CD4-positive, alpha-beta T cell treated with Interleukin-21 for 1 hour (primary cell): ENCODE measurements around the gene GSTP1.
"Not testable (repeated sequence)": the region's sequence is repeated elsewhere in the genome, so short reads cannot be mapped to it uniquely, and the experiment has no call there.

ENCODE experiments used
- DNase-seq: peaks from one replicate; pipeline ENCODE4 v3.0.0-alpha.2; 2020

Gene GSTP1

DNA sequence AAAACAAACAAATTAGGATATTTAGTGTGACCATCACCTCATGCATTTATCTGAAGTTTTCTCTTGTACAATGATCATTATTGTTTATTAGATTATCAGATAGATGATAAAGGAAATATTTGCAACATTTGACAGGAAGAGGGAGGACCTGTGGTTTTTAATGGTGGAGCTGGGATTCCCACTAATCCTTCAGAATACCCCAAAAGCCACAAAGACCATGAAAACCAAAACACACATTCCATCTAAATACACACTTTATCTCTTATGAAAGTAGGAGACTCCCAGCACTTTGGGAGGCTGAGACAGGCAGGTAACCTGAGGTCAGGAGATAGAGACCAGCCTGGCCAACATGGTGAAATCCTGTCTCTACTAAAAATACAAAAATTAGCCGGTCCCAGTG, 15.5 kb downstream of the GSTP1 start:
- no peak for DNase-seq

DNA sequence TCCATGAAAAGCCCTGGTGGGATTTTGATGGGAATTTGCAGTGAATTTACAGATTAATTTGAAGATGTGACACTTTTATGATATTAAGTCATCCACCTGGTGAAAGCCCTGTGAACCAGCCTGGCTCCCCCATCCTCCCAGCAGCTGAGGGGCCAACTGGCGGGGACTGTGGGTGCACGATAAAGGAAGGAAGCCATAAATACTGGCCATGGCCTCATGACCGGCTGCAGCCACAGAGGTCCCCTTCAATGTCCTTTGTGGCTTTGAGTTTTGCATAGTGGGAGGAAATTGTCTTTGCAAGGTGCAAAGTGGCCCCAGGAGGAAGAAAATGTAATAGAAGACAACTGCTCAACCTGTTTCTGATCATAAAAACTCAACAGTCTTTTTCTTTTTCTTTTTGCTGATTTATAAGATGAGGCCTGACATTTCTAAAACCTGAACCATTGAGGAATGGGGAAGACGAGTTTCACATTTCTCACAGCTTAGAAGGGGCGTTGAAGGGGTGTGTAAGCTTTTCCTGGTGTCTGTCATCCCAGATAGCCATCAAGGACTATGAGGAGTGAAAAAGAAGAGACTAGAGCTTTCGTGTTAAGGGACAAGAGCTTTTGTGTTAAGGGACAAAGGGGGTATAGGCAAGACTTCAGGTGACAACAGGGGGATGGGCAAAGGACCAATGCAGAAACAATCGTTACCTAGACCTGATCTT, 16.9 kb downstream of the GSTP1 start:
- DNase-seq: no peak

DNA sequence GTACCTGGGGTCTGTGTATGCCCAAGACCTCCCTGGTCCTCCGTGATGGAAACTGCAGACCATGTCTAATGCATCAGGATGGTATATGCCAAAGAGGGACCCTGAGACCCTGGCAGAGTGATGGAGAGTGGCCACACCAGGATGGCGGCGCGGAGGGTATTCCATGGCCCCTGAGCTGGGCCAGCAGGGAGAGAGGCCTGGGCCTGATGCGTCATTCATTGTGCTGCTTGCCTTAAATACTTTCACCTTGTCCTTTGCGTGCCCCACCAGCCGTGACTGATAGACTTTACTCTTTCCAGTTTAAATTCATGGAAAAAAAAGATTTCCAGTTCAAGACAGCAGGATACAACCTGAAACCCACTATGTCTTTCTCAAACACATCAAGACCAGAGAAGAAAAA, 17.5 kb downstream of the GSTP1 start:
- no peak for DNase-seq

DNA sequence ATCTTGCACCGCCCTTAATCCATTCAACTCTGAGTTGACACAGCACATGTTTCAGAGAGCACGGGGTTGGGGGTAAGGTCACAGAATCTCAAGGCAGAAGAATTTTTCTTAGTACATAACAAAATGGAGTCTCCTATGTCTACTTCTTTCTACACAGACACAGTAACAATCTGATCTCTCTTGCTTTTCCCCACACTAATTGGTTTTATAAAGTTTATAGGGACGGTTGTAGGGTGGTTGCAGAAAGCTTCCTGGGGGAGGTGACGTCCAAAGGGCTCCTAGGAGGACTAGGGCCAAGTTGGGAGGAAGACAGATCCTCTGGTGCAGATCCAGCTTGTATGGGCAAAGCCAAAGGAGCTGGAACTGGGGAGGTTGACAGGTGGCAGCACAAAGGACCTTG, 20.5 kb downstream of the GSTP1 start:
- DNase-seq: not testable (repeated sequence)

DNA sequence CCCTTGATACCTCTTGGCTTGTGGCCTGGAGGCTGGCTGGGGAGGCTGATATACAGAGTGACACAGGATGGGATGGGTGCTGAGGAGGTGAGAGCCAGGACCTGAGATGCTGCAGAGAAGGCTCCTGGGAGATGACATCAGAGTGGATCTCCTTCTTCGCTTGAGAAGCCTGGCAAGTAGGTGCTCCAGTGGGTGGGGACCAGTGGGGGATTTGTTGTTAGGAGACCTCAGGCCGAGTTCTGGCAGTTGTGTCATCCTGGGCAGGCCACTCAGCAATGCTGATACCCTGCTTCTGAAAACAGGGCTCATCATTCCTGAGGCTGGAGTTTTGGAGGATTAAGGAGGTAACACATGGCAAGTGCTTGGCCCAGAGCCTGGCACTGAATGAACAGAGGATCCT, 21.2 kb downstream of the GSTP1 start:
- no peak for DNase-seq

DNA sequence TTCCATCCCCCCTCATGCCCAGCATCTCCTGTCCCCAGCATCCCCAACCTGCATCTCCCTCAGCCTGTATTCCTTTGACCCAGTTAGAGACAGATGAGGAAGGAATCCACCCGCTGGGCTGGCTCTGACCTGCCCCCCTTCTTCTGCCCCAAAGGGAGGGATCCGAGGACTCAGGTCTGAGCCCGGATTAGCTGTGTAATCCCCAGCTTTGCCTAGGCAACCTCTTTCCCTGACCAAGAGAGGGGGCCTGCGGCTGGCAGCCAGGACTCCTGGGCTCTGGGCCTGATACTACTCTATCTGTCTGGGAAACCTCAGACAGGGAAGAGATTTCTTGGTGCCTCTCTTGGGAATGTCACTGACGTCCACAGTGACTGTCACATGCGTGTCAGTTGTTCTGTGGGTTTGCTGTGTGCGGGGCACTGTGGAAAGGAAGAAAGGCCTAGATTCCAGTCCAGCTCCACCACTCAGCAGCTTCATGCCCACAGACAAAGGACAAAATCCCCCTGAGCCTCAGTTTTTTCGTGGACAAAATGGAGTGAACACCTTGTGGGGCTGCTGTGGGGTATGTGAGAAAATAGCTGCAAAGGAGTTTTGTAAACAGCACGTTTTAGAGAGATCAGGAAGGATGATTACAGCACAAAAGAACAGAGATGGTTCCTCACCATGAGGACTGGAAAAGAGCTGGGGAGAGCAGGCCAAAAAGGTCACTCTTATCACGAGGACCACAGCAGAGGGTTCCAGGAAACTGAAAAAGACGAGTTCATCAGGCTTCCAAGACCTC, 21.8 kb downstream of the GSTP1 start:
- no peak for DNase-seq

DNA sequence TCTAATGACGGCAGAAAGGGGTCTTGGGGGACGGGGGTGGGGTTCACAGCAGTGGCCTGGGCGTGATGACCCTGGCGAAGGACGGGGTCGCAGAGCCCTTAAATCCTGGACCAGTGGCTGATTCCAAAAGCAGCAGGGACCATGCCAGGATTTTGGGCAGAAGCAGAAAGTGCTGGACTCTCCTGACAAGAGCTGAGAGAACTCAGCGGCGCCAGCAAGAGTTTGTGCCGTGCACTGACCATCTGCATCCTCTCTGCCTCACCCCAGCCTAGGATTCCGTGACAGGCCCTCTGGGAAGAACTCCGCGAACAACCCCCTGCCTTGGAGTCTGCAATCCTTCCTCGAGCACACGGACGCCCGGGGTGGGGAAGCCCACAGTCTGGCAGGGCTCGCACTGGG, 22.5 kb downstream of the GSTP1 start:
- DNase-seq: no peak

DNA sequence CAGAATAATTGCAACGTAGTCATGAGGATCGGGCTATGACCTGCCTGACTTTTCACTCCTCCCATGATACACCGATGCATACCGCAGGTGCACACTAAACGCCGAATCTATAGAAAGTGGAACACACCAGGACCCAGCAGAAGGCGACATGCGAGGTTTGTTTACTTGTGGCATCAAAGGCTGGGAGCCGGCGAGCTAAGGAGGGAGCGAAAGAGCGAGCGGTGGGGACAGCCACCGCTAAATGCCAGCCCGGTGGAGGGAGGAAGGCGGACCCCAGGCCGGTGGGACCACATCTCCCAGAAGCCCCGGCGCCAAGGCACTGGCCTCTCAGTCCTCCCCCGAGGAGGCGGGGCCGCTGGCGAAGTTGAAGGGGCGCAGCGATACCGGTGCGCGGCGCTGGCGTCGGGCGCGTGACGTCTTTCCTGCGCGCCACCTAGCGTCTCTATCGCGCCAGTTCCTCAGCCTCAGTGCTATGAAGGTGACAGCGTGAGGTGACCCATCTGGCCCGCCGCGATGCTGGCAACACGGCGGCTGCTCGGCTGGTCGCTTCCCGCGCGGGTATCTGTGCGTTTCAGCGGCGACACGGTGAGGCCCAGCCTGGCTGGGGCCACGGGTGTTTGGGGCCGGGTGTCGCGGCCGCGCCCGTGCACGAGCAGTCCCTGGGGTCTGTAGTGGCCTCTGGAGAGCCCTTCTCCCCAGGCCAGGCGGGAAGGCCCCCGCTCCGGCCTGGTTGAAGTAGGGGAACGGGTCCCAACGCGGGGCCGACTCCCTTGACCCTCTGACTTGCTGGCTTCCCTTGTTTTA, 23.1 kb downstream of the GSTP1 start, which contains the start of gene NDUFV1:
Gene NDUFV1 (plus strand): TSS at position 445 of the 804 bp plus-strand sequence. CDS start 69 bp downstream, at position 514.
- peak; percentile 96 for DNase-seq

DNA sequence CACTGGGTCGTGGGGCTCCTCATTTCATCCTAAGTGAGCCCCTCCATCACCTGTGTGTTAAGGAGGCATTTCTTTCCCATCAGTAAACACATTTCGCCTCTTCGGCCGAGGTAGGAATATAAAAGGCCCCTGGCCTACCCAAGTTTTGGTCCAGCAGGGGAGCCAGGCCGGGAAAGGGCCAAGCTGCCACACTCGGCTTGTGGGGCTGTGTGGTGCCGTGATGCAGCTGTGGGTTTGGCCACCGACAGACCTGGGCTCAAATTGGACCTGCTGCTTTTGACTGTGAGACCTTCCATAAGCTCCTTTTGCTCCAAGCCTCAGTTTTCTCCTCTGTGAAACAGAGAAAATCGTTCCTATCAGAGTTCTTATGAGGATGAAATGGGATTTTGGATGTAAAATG, 23.9 kb downstream of the GSTP1 start:
- DNase-seq: no peak

DNA sequence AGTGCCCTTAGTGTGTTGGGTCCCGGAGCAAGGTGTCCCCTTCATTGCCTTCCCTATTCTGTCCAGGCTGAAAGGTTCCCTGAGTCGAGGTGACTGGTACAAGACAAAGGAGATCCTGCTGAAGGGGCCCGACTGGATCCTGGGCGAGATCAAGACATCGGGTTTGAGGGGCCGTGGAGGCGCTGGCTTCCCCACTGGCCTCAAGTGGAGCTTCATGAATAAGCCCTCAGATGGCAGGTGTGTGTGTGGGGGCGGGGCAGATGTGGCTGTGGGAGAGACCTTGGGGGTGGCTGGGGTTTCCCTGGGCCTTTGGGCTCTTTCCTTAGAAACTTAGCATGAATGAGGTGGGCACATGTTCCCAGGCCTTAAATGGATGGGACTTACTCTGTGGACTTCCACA, 24.9 kb downstream of the GSTP1 start:
- DNase-seq: no peak

DNA sequence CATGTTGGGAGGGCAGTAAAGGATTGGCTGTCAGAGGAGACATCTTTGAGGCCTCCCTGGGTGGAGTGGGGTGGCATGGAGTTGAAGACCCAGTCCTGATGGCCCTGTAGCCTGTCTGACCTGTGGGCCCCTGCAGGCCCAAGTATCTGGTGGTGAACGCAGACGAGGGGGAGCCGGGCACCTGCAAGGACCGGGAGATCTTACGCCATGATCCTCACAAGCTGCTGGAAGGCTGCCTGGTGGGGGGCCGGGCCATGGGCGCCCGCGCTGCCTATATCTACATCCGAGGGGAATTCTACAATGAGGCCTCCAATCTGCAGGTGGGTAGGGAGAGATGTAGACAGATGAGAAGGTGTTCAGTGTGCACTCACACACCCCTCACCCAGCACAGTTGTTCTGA, 25.7 kb downstream of the GSTP1 start:
- no peak for DNase-seq

DNA sequence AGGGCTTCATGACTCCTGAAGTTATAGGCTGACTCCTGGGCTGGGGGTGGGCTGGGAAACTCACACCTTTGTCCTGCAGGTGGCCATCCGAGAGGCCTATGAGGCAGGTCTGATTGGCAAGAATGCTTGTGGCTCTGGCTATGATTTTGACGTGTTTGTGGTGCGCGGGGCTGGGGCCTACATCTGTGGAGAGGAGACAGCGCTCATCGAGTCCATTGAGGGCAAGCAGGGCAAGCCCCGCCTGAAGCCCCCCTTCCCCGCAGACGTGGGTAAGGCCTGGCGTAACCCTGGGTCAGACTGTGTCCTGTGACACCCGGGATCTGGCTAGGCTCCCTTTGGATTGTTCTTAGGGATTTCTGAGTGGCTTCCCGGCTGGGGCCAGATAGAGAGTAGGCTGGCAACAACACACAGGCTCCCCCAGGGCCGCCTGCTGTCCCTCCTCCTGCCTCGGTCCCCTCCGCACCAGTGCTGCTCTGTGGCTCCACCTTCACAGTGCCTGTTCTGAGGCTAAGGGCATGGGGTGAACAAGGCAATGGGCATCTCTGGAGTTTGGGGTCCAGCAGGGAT, 26.8 kb downstream of the GSTP1 start:
- DNase-seq: no peak

DNA sequence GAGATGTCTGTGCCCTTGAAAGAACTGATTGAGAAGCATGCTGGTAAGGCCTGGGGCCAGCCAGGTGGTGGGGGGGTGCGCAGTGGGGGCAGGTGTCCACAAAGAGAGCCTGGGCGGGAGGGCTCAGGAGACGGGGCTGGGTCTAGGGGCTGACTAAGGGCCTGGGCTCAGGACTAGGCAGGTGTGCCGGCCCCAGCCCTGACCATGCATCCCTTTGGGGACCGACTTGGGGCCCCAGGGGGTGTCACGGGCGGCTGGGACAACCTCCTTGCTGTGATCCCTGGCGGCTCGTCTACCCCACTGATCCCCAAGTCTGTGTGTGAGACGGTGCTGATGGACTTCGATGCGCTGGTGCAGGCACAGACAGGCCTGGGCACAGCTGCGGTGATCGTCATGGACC, 27.6 kb downstream of the GSTP1 start:
- no peak for DNase-seq

DNA sequence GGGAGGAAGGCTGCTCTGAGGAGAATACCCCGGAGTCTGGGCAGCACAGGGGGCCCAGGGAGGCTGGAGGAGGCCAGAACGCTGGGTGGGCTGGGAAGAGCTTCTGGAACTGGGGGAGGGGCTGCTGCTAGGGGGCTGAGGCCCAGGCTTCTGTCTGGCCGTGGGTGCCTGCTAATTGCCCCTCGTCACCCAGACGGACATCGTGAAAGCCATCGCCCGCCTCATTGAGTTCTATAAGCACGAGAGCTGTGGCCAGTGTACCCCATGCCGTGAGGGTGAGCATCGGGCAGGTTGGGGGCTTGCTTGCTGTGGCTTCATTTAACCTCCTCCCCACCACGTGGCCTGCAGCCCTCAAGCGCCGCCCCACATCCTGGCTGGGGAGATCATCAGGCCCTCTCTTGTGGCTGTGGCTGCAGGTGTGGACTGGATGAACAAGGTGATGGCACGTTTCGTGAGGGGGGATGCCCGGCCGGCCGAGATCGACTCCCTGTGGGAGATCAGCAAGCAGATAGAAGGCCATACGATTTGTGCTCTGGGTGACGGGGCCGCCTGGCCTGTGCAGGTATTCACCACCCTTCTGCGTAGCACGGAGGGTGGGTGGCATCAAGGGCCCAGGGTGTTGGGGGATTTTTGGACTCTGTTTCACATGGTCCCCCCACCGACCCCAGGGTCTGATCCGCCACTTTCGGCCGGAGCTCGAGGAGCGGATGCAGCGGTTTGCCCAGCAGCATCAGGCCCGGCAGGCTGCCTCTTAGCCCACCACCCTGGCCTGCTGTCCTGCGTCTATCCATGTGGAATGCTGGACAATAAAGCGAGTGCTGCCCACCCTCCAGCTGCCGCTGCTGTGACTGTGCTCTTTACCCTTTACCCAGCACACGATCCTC, 28.3 kb downstream of the GSTP1 start:
- DNase-seq: no peak

DNA sequence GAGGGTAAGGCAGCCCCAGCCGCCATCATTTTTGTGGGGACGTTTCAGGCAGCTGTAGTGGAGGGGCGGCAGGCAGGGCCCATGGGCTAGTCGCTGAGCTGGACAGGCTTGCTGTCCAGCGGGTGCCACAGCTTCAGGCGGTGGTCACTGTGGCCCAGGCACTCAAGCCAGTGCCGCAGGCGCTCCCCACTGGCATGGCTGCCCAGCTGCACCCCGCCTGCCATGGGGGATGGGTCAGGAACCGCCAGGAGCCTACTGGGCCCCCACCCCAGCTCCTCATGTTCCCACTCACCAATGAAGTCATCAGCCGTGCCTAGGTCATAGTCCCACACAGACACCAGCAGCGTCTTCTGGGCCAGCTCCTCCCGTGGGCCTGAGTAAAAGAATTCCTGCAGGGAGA, 29.1 kb downstream of the GSTP1 start:
- DNase-seq: no peak

DNA sequence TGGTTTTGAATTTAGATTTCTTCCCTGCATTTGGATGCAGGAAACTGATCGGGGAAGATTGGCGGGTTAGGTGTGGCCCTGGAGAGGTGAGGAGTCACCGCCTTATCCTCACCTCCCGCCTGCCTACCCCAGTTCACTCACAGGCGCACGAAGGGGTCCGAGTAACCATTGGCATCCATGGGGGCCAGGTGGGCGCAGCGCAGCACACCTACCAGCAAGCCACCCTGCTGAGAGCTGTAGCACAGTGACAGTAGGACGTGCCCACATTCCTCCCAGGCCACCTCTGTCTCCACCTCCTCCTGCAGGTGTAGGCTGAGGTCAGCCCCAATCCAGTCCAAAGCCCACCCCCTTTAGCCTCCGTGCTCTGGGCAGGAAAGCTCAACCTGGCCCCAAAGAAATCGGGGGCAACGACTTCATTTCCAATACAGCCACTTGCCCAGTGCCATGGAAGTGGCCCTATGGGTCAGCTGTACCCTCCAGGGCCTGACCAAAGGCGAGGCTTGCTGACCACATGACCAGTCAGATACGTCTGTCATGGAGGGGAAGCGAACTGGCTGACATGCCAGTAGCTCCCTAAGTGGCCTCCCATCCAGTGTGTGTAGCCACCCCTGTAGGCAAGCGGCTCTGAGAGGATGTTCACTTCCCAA, 29.8 kb downstream of the GSTP1 start:
- DNase-seq: no peak

DNA sequence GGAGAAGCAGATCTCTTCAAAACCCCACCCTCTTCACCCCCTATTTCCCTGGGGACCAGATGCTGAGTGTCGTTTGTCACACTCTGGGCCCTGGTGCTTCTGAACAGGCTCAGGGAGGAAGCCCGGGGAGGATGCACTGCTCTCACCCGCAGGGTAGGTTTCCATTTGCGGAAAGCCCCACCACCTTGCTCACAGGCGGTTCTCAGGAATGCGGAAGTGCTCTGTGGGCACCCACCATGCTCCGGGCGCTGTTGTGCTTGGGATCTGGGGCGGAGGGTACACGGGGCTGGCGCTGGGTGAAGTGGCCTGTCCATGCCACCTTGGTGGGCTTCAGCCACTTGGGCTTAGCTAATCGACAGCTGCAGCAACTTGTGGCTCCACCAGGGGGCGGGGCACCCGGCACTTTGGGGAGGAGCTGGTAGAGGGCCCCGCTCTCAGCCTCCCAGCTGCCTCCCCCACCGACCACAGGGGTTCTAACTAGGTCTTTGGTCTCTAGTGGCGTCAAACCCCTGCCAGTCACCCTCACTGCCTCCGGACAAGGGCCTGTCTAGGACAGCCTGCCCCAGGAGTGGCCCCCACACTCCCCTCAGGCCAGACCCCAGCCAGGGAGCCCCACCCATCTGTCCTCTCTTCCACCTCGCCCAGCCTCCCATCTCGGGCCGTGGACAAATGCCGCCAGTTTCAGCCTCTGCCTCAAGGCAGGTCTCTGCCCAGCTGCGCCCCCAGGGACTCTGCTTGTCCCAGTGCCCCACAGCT, 30.5 kb downstream of the GSTP1 start:
- DNase-seq: peak; percentile 89

DNA sequence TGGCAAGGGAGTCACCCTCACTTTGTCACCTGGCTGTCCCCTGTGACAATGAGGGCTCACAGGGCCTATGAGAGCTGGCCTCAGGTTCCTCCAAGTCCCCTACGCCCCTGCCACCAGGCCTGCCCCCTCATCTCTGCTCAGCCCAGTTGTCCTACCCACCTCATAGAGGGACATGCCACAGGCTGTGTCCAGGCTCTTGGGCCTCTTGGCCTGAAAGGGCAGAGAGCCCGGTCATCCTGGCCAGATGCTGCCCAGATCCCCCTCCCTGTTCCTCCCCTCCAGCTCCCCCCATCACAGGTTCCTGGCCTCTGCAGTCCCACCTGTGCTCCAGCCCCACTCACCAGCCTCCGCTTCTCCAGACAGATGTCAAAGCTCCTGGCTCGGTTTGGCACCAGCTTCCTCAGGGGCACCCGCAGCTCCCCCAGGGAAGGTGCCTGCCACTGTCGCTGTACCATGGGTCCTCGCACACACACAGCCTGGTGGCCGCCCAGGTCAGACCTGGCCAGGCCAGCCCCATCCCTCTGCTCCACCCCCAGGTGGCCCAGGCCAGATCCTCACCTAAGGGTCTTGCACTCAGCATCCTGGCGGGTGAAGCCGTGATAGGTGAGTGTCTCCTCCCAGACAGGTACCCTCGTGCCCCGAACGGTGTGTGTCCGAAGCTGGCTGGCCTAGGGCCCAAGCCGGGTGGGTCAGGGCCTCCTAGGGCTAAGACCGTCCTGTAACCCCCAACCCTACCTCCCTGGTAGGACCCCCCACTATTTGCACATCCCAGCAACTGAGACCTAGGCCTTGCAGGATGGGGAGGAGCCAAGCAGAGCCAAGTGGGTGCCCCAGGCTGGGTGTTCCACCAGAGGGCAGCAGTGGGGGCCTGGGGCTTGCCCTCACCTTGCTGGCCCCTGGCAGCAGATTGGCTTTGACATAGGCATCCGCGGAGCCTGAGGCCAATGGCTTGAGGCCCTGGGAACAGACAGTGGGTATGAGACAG, 31.4 kb downstream of the GSTP1 start:
- peak; percentile 58 for DNase-seq

DNA sequence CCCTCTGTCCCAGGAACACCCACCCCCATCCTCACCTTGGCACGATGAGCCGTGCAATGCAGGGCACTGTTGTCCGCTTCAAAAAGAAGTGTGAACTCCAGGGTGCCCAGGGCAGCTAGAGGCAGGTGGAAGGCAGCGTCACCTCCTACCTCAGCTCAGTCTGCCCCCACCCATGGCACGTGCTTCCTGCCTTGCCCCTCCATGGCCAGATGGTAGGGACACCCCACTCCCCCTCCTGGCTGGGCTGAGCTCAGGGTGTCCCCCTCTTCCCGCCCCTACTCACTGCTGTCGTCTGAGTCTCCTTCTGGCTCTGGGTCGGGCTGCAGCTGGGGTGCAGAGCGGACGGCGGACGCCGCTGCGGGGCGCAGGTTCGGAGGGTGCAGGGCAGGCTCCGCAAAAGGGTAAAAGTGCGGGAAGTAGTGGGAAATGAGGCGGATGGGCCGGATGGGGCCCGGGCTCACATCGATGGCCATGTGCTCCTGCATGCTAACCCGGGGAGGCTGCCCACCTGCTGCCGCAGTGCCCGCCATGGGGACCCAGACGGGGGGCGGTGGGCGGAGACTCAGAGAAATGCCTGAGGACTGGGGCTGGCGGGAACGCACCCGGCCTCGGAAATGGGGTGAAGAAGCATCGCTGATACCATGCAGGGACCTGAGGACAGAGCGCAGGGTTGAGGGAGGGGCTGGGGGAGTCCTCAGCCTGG, 32.3 kb downstream of the GSTP1 start:
- DNase-seq: peak; percentile 39
